Esophagus muscularis mucosa (tissue), 4 donors: ENCODE data around the gene IFITM2.
"Not testable (repeated sequence)": the region's sequence is repeated elsewhere in the genome, so short reads cannot be mapped to it uniquely, and the experiment has no call there.

ENCODE experiments used
- CTCF ChIP-seq, 3 experiments: fragments of 200-600 bp in 2 of 3; fragments of 450-650 bp in 1 of 3; sonication (generic) in 2 of 3; IDR thresholded peaks; one replicate each; pipeline ENCODE4 v1.5.1; 2017 to 2019; ENCODE audit warnings: antibody characterized with exemption in 3 of 3, mild to moderate bottlenecking in 2 of 3, moderate library complexity in 1 of 3
- EP300 ChIP-seq: sonication (generic); formaldehyde crosslinking; IDR thresholded peaks from one replicate; pipeline ENCODE4 v1.6.1; 2017; ENCODE audit warnings: antibody characterized with exemption
- POLR2A ChIP-seq: fragments of 450-650 bp; IDR thresholded peaks from one replicate; pipeline ENCODE4 v1.6.1; 2017; ENCODE audit warnings: antibody characterized with exemption, moderate library complexity, mild to moderate bottlenecking, low read depth
- POLR2AphosphoS5 ChIP-seq, 2 donors: sonication (generic); formaldehyde crosslinking; IDR thresholded peaks; one replicate each; pipeline ENCODE4 v1.6.1; 2017; ENCODE audit warnings: antibody characterized with exemption in 2 of 2

DNA sequence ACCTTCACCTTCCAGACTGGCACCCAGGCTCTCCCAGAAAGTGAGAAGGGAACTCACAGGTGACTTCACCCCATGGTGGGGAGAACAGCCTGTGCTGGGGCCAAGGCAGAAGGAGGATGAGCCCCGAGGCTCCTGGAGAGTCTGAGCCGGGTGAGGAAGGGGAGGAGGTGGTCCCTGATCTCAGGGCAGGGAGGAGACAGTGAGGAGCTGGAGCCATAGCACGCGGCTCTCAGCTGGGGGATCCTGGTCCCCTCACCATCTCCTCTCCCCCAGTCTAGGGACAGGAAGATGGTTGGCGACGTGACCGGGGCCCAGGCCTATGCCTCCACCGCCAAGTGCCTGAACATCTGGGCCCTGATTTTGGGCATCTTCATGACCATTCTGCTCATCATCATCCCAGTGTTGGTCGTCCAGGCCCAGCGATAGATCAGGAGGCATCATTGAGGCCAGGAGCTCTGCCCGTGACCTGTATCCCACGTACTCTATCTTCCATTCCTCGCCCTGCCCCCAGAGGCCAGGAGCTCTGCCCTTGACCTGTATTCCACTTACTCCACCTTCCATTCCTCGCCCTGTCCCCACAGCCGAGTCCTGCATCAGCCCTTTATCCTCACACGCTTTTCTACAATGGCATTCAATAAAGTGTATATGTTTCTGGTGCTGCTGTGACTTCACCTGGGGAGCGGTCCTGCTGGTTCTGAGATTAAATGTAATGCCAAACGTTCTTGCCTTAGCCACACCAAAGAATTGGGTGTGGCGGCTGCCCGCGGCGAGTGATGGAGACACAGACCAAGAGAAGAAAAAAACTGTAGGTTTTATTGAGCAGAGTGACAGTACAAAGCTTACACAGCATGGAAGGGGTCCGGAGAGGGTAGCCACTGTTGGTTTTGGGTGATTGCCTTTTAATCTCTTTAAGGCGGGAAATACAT is 1.4 kb downstream of the IFITM2 start:
- not testable (repeated sequence) for TF ChIP-seq CTCF (IDR thresholded peaks at IDR 0.05); POLR2A; EP300; POLR2AphosphoS5 (IDR thresholded peaks at IDR 0.05)
